ENCODE data around the gene SYT14.

DNA sequence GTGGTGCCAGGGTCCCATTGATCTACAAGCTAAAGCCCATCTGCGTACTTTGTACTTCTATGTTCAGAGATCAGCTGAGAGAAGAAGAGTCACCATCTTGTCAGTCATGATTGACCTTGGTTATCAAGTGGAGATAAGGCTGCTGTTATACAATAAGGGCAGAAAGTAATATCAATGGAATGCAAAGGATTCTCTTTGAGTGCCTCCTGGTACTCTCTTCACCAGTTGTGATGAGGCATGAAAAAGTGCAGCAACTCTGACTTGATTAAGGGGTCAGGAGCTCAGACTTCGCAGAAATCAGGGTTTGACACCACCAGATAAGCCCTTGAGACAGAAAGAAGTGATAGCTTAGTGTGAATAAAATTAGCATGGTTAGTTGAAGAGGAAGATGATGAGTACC is 25.7 kb upstream of the SYT14 start:
- TF ChIP-seq BHLHE40 (IDR thresholded peaks at IDR 0.05; ENCODE audit: borderline replicate concordance) (no peak), PKNOX1 (IDR thresholded peaks at IDR 0.05) (no peak), CTBP1 (IDR thresholded peaks at IDR 0.05; ENCODE audit: borderline replicate concordance) (no peak), SP1 (IDR thresholded peaks at IDR 0.05) (no peak), FOXM1 (IDR thresholded peaks at IDR 0.05; ENCODE audit: borderline replicate concordance) (no peak), FOXK2 (IDR thresholded peaks at IDR 0.05) (no peak), TARDBP (IDR thresholded peaks at IDR 0.05) (no peak), LEF1 (IDR thresholded peaks at IDR 0.05; ENCODE audit: borderline replicate concordance) (no peak), L3MBTL2 (conservative IDR thresholded peaks at IDR 0.05) (no peak), SUZ12 (IDR thresholded peaks at IDR 0.05) (no peak), ZNF384 (IDR thresholded peaks at IDR 0.05) (no peak), ARNT (IDR thresholded peaks at IDR 0.05) (no peak), NFRKB (IDR thresholded peaks at IDR 0.05) (no peak), FOXA1 (IDR thresholded peaks at IDR 0.05) (no peak)

Data from HEK293T (cell line).